ENCODE results near the gene GAB2.

DNA sequence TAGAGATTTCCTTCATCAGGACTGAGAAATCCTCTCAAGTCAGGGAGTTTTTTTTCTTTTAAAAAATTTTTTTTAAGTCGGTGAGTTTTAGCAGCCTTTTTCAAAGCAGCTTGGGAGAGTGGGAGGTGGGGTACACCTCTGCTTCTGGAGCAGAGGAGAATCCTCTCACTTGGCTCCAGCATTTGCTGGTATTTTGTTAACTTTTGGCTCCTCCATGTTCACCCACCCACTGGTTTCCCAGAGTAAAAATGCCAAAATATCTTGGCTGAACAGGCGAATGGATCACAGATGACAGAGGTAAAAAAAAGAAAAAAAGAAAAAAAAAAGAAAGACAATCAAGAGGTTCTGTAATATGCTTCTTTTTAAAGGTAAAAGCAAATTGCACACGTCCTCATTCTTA is 68.0 kb downstream of the GAB2 start:
- TF ChIP-seq SETDB1 (IDR thresholded peaks at IDR 0.05; ENCODE audit: insufficient read length, low read length) (no peak), CTCF (tag by site-specific recombination; IDR thresholded peaks at IDR 0.05) (no peak), ZNF184 (tag by site-specific recombination; IDR thresholded peaks at IDR 0.05) (no peak), SP2 (tag by site-specific recombination; IDR thresholded peaks at IDR 0.05) (no peak), MEIS1 (CRISPR knock-in tag; IDR thresholded peaks at IDR 0.05; ENCODE audit: borderline replicate concordance) (no peak), YY1 (tag by site-specific recombination; IDR thresholded peaks at IDR 0.05) (no peak), ZNF138 (tag by site-specific recombination; IDR thresholded peaks at IDR 0.05; ENCODE audit: borderline replicate concordance) (no peak), ZNF248 (tag by site-specific recombination; IDR thresholded peaks at IDR 0.05) (no peak)
- TF ChIP-seq, protein P1, sequence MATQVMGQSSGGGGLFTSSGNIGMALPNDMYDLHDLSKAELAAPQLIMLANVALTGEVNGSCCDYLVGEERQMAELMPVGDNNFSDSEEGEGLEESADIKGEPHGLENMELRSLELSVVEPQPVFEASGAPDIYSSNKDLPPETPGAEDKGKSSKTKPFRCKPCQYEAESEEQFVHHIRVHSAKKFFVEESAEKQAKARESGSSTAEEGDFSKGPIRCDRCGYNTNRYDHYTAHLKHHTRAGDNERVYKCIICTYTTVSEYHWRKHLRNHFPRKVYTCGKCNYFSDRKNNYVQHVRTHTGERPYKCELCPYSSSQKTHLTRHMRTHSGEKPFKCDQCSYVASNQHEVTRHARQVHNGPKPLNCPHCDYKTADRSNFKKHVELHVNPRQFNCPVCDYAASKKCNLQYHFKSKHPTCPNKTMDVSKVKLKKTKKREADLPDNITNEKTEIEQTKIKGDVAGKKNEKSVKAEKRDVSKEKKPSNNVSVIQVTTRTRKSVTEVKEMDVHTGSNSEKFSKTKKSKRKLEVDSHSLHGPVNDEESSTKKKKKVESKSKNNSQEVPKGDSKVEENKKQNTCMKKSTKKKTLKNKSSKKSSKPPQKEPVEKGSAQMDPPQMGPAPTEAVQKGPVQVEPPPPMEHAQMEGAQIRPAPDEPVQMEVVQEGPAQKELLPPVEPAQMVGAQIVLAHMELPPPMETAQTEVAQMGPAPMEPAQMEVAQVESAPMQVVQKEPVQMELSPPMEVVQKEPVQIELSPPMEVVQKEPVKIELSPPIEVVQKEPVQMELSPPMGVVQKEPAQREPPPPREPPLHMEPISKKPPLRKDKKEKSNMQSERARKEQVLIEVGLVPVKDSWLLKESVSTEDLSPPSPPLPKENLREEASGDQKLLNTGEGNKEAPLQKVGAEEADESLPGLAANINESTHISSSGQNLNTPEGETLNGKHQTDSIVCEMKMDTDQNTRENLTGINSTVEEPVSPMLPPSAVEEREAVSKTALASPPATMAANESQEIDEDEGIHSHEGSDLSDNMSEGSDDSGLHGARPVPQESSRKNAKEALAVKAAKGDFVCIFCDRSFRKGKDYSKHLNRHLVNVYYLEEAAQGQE (tag by site-specific recombination; IDR thresholded peaks at IDR 0.05) = no peak
